HCT116 (cell line): Measurements from ENCODE around the gene ACAP2. TPM values are rescaled to one million over a fixed set of nuclear protein-coding genes. Genes with fewer than 3 reads are reported as not detected.

Experiments
- ATAC-seq: fragments of 200-7000 bp; cut with Tn5 transposase; 2 replicates; pipeline ENCODE4 v1.9.1; 2020; ENCODE audit warnings: mild to moderate bottlenecking, moderate library complexity
- BruUV-seq: library from RNA; stranded (reverse); fragments of 400-500 nt; replicated peaks from 2 replicates; lab custom pipeline; 2021; lab: Mats Ljungman, UMichigan
- CTCF ChIA-PET: fragments of 300-600 bp; sonication (Branson Sonifier 250); formaldehyde crosslinking; loops from one replicate; lab custom pipeline; 2021; ENCODE audit warnings: antibody characterized with exemption; lab: Charles Lee
- POLR2A ChIA-PET: fragments of 300-600, 350-600 bp; sonication (Branson Sonifier 250); formaldehyde crosslinking; loops from one replicate; lab custom pipeline; 2021; ENCODE audit warnings: antibody characterized with exemption; lab: Charles Lee
- RAD21 ChIA-PET, 2 experiments: fragments of 300-600 bp; sonication (Branson Sonifier 250); formaldehyde crosslinking; loops; one replicate each; lab custom pipeline; 2023; ENCODE audit warnings: low total read pairs in 2 of 2; ENCODE audit not compliant: uncharacterized antibody in 2 of 2, unreplicated experiment in 2 of 2, low non-redundant PET in 1 of 2; lab: Charles Lee
- DNase-seq: peaks from one replicate; pipeline ENCODE4 v3.0.0-alpha.2; 2010; ENCODE audit warnings: low read depth, low spot score
- H2AFZ ChIP-seq: fragments of 200-600 bp; shearing (Covaris generic), sonication (generic); 2 replicates; pipeline ENCODE4 v1.6.1; 2017; ENCODE audit warnings: low read depth, mixed run types, mixed read lengths, antibody characterized with exemption, low read length; ENCODE audit not compliant: poor library complexity, severe bottlenecking
- H3K27ac ChIP-seq: 2 replicates; pipeline ENCODE4 v1.5.1; 2012; ENCODE audit warnings: low read depth, low read length
- H3K27me3 ChIP-seq: fragments of 200-600 bp; sonication (generic); 2 replicates; pipeline ENCODE4 v1.6.1; 2016; ENCODE audit warnings: mixed run types, low read length, mixed read lengths; ENCODE audit not compliant: insufficient read depth
- H3K36me3 ChIP-seq, 2 experiments: fragments of 200-500 bp in 1 of 2; fragments of 200-600 bp in 1 of 2; sonication (Bioruptor generic) in 1 of 2; sonication (generic) in 1 of 2; 2 replicates each; pipeline versions ENCODE4 v1.5.1 to v1.6.1; 2014 to 2016; ENCODE audit warnings: low read length in 2 of 2, inconsistent platforms in 1 of 2, mixed read lengths in 1 of 2, mixed run types in 1 of 2; ENCODE audit not compliant: insufficient read depth in 2 of 2, control insufficient read depth in 1 of 2
- H3K4me1 ChIP-seq, 2 experiments: fragments of 200-600 bp in 1 of 2; sonication (generic) in 1 of 2; 2 replicates each; pipeline versions ENCODE4 v1.5.1 to v1.6.1; 2012 to 2017; ENCODE audit warnings: low read length in 2 of 2, inconsistent platforms in 1 of 2, mild to moderate bottlenecking in 1 of 2, mixed read lengths in 1 of 2, mixed run types in 1 of 2, moderate library complexity in 1 of 2; ENCODE audit not compliant: insufficient read depth in 2 of 2, control insufficient read depth in 1 of 2
- H3K4me2 ChIP-seq: fragments of 200-600 bp; sonication (generic); 2 replicates; pipeline ENCODE4 v1.6.1; 2017; ENCODE audit warnings: mixed run types, low read length, mixed read lengths
- H3K4me3 ChIP-seq, 2 experiments: fragments of 200-600 bp in 1 of 2; sonication (generic) in 1 of 2; replicated peaks in 1 of 2; 2 replicates each; pipeline ENCODE4 v1.5.1; 2011 to 2016; ENCODE audit warnings: low read length in 2 of 2, control low read depth in 1 of 2, low read depth in 1 of 2, mild to moderate bottlenecking in 1 of 2, mixed read lengths in 1 of 2, mixed run types in 1 of 2
- H3K79me2 ChIP-seq: fragments of 200-600 bp; sonication (generic); 2 replicates; pipeline ENCODE4 v1.6.1; 2017; ENCODE audit warnings: mild to moderate bottlenecking, mixed run types, low read length, moderate library complexity, mixed read lengths; ENCODE audit not compliant: insufficient read depth
- H3K9ac ChIP-seq: fragments of 200-600 bp; sonication (generic); 2 replicates; pipeline ENCODE4 v1.6.1; 2016; ENCODE audit warnings: low read length, mixed read lengths
- H3K9me2 ChIP-seq: fragments of 200-600 bp; sonication (generic), shearing (Covaris generic); 2 replicates; pipeline ENCODE4 v1.6.1; 2017; ENCODE audit warnings: mixed run types, mild to moderate bottlenecking, moderate library complexity; ENCODE audit not compliant: insufficient read depth
- H3K9me3 ChIP-seq, 2 experiments: fragments of 200-500 bp in 1 of 2; fragments of 200-600 bp in 1 of 2; sonication (Bioruptor generic) in 1 of 2; sonication (generic) in 1 of 2; 2 replicates each; pipeline ENCODE4 v1.6.1; 2014 to 2017; ENCODE audit warnings: low read length in 2 of 2, mixed read lengths in 2 of 2, inconsistent platforms in 1 of 2, low read depth in 1 of 2, mild to moderate bottlenecking in 1 of 2, mixed run types in 1 of 2, moderate library complexity in 1 of 2; ENCODE audit not compliant: control insufficient read depth in 1 of 2, insufficient read depth in 1 of 2
- H4K20me1 ChIP-seq: fragments of 200-600 bp; sonication (generic), shearing (Covaris generic); 2 replicates; pipeline ENCODE4 v1.6.1; 2017; ENCODE audit warnings: mixed run types, mild to moderate bottlenecking, moderate library complexity; ENCODE audit not compliant: insufficient read depth
- ATF3 ChIP-seq: IDR thresholded peaks from 2 replicates; pipeline ENCODE4 v1.6.1; 2012
- CBX3 ChIP-seq: IDR thresholded peaks from 2 replicates; pipeline ENCODE4 v1.6.1; 2012; ENCODE audit warnings: low read depth
- CTCF ChIP-seq, 3 experiments: fragments of 200-600 bp in 1 of 3; sonication (generic) in 1 of 3; IDR thresholded peaks in 2 of 3; conservative IDR thresholded peaks in 1 of 3; 2 replicates each; pipeline ENCODE4 v1.5.1; 2012 to 2017; ENCODE audit warnings: low read depth in 2 of 3, low read length in 2 of 3, antibody characterized with exemption in 1 of 3, borderline replicate concordance in 1 of 3, control low read depth in 1 of 3, mild to moderate bottlenecking in 1 of 3, mixed read lengths in 1 of 3, mixed run types in 1 of 3, moderate library complexity in 1 of 3; ENCODE audit not compliant: insufficient read depth in 1 of 3
- TCF7L2 ChIP-seq: IDR thresholded peaks from 2 replicates; pipeline ENCODE4 v1.7.0; 2011; ENCODE audit warnings: borderline replicate concordance, inconsistent platforms; ENCODE audit not compliant: insufficient read depth, insufficient read length; ENCODE audit errors: extremely low read depth
- intact Hi-C: fragments of 100-400 bp; cut with micrococcal nuclease; formaldehyde crosslinking; loops from 2 replicates; pipeline ENCODE4 v1.10.0; 2022
- total RNA-seq: library from RNA; stranded (reverse); gene quantifications from one replicate; pipeline ENCODE4 v1.2.1, GENCODE V29; 2021; ENCODE audit not compliant: unreplicated experiment

Gene ACAP2
- total RNA-seq, 1 experiment from 2014 or later = 43.0 TPM

GRCh38 chr3:195441992-195442572 is 738 bp downstream of the ACAP2 start:
- ChIA-PET CTCF (interaction anchor here (1.8 kb wide), 1 partner anchor 171 kb away, joined by 5 read pairs; the partner anchor contains the start of gene XXYLT1), RAD21 (no interaction called here), POLR2A (interaction anchor here (2.0 kb wide), 1 partner anchor 101 kb away, joined by 7 read pairs; the partner anchor contains the start of gene PPP1R2)
- ATAC-seq (peak; percentile 1; the same call in 1 of the 2 replicates), DNase-seq (no peak)
- peaks cover 24 to 36% of the 10 kb centered on the region in 2 experiments for H3K4me1 ChIP-seq
- H2AFZ ChIP-seq = no peak overlapping the region
- BruUV-seq = no TSS peak
- H3K9me3 ChIP-seq = no peaks in the 10 kb centered on the region
- H3K36me3 ChIP-seq = no peaks in the 10 kb centered on the region
- intact Hi-C loops = loop anchor here (5.0 kb wide), 1 partner anchor 170 kb away; the partner anchor contains the start of gene XXYLT1
- H4K20me1 ChIP-seq = no peaks in the 10 kb centered on the region
- peak overlapping the region; percentile 79 for H3K9ac ChIP-seq
- H3K27me3 ChIP-seq = no peaks in the 10 kb centered on the region
- peak overlapping the region; percentile 80 to 86 for H3K4me3 ChIP-seq
- TF ChIP-seq CTCF (IDR thresholded peaks at IDR 0.05 in 2 of 3, conservative IDR thresholded peaks at IDR 0.05 in 1 of 3; ENCODE audit: borderline replicate concordance in 1 of 3, insufficient read depth in 1 of 3, low read depth in 2 of 3, low read length in 2 of 3) (peak in 1 of 3 experiments; percentile 7; a peak in 1 of 6 replicates), ATF3 (no peak)
- H3K79me2 ChIP-seq = peaks cover 50% of the 10 kb centered on the region
- H3K9me2 ChIP-seq = no peaks in the 10 kb centered on the region
- H3K27ac ChIP-seq = peak overlapping the region; percentile 86
- H3K4me2 ChIP-seq = peak overlapping the region; percentile 76

- H3K4me1 ChIP-seq = peaks cover 24 to 36% of the 10 kb centered on the region in 2 experiments
- H3K9me3 ChIP-seq = no peaks in the 10 kb centered on the region
- DNase-seq (no peak), ATAC-seq (no peak)
- H3K9ac ChIP-seq = peak overlapping the region; percentile 79
- POLR2A ChIA-PET = interaction anchor here (1.0 to 2.0 kb wide), 3 partner anchors 11 to 101 kb away, joined by 3 to 7 read pairs (median 3); partner anchors contain the start of gene PPP1R2
- no peaks in the 10 kb centered on the region for H3K9me2 ChIP-seq
- CTCF ChIA-PET = interaction anchor here (1.8 kb wide), 1 partner anchor 171 kb away, joined by 5 read pairs; the partner anchor contains the start of gene XXYLT1
- peak overlapping the region; percentile 76 for H3K4me2 ChIP-seq
- no peak for TF ChIP-seq TCF7L2
- no peak for TF ChIP-seq CBX3
- TF ChIP-seq ATF3 = no peak
- H3K36me3 ChIP-seq = no peaks in the 10 kb centered on the region
- H3K27ac ChIP-seq = peak overlapping the region; percentile 86
- RAD21 ChIA-PET = no interaction called here
- peaks cover 55% of the 10 kb centered on the region for H3K79me2 ChIP-seq
- BruUV-seq = no TSS peak
- intact Hi-C loops = loop anchor here (5.0 kb wide), 1 partner anchor 169 kb away; the partner anchor contains the start of gene XXYLT1
- H4K20me1 ChIP-seq = no peaks in the 10 kb centered on the region
- H3K27me3 ChIP-seq = no peaks in the 10 kb centered on the region
- H2AFZ ChIP-seq = no peak overlapping the region
- H3K4me3 ChIP-seq = peak overlapping the region; percentile 80 to 86
These were observed 1.3 kb downstream of the ACAP2 start for GRCh38 chr3:195441476-195441991.
